ENCODE measurements around the gene CCDC188. TPM values are rescaled to one million over a fixed set of nuclear protein-coding genes. Genes with fewer than 3 reads are reported as not detected.

CCDC188 gene
- total RNA-seq, 2 donors from 2014 or later, result not detected

GRCh38 chr22:20126284-20127029, 24.4 kb downstream of the CCDC188 start:
- no peaks in the 10 kb centered on the region for H3K4me1 ChIP-seq (ENCODE audit: control insufficient read depth, insufficient read depth, low read length)
- DNase-seq, result no peak
- H3K9me3 ChIP-seq (ENCODE audit: control insufficient read depth, low read length), result no peaks in the 10 kb centered on the region
- 95% methylated on average over 17 to 19 of the region's 19 CpGs for WGBS, 2 experiments (ENCODE audit: insufficient coverage in 1 of 2, insufficient read length in 1 of 2)
- no peak overlapping the region for H3K9ac ChIP-seq (ENCODE audit: extremely low read depth, low read length, poor library complexity, severe bottlenecking)
- H3K36me3 ChIP-seq (ENCODE audit: control insufficient read depth, insufficient read depth, low read length), result peaks cover 63% of the 10 kb centered on the region
- H3K27me3 ChIP-seq (ENCODE audit: control insufficient read depth, insufficient read depth, low read length, poor library complexity, severe bottlenecking), result no peaks in the 10 kb centered on the region
- no peaks in the 10 kb centered on the region for H3K27me3 Mint-ChIP-seq (ENCODE audit: insufficient read depth)
- H3K27ac ChIP-seq (ENCODE audit: low read depth, low read length), result no peak overlapping the region
- H3K4me3 ChIP-seq (ENCODE audit: low read length), result no peak overlapping the region
- no peak overlapping the region for H3K27ac Mint-ChIP-seq
- H3K9me3 Mint-ChIP-seq, result no peaks in the 10 kb centered on the region
- H3K4me3 Mint-ChIP-seq, result no peak overlapping the region
- TF ChIP-seq CTCF (conservative IDR thresholded peaks at IDR 0.05), result no peak
- peaks cover 45% of the 10 kb centered on the region for H3K36me3 Mint-ChIP-seq (ENCODE audit: low read depth)
- no peaks in the 10 kb centered on the region for H3K4me1 Mint-ChIP-seq

- Histone ChIP-seq H3K9ac (ENCODE audit: extremely low read depth, low read length, poor library complexity, severe bottlenecking) (no peak overlapping the region), H3K27ac (ENCODE audit: low read depth, low read length) (no peak overlapping the region), H3K4me1 (ENCODE audit: control insufficient read depth, insufficient read depth, low read length) (no peaks in the 10 kb centered on the region), H3K36me3 (ENCODE audit: control insufficient read depth, insufficient read depth, low read length) (peaks cover 73% of the 10 kb centered on the region), H3K9me3 (ENCODE audit: control insufficient read depth, low read length) (no peaks in the 10 kb centered on the region), H3K27me3 (ENCODE audit: control insufficient read depth, insufficient read depth, low read length, poor library complexity, severe bottlenecking) (no peaks in the 10 kb centered on the region), H3K4me3 (ENCODE audit: low read length) (no peak overlapping the region)
- no peak overlapping the region for H3K4me3 Mint-ChIP-seq
- H3K27ac Mint-ChIP-seq, result peak overlapping the region; percentile 20
- 95 to 98% methylated on average over 23 to 32 of the region's 32 CpGs for WGBS, 2 experiments (ENCODE audit: insufficient coverage in 1 of 2, insufficient read length in 1 of 2)
- no peak for TF ChIP-seq CTCF (conservative IDR thresholded peaks at IDR 0.05)
- peaks cover 50% of the 10 kb centered on the region for H3K36me3 Mint-ChIP-seq (ENCODE audit: low read depth)
- no peaks in the 10 kb centered on the region for H3K4me1 Mint-ChIP-seq
- no peak for DNase-seq
- H3K9me3 Mint-ChIP-seq, result no peaks in the 10 kb centered on the region
- H3K27me3 Mint-ChIP-seq (ENCODE audit: insufficient read depth), result no peaks in the 10 kb centered on the region
These were observed 25.4 kb downstream of the CCDC188 start for GRCh38 chr22:20125201-20126174.

- no peak overlapping the region for H3K9ac ChIP-seq (ENCODE audit: extremely low read depth, low read length, poor library complexity, severe bottlenecking)
- Mint-ChIP-seq H3K9me3 (no peaks in the 10 kb centered on the region), H3K27ac (no peak overlapping the region), H3K36me3 (ENCODE audit: low read depth) (peaks cover 61% of the 10 kb centered on the region), H3K4me1 (no peaks in the 10 kb centered on the region), H3K27me3 (ENCODE audit: insufficient read depth) (no peaks in the 10 kb centered on the region), H3K4me3 (no peak overlapping the region)
- WGBS, 2 experiments (ENCODE audit: insufficient coverage in 1 of 2, insufficient read length in 1 of 2), result 94 to 96% methylated on average over 3 to 11 of the region's 11 CpGs
- no peak for TF ChIP-seq CTCF (conservative IDR thresholded peaks at IDR 0.05)
- no peak for DNase-seq
- no peaks in the 10 kb centered on the region for H3K27me3 ChIP-seq (ENCODE audit: control insufficient read depth, insufficient read depth, low read length, poor library complexity, severe bottlenecking)
- H3K4me1 ChIP-seq (ENCODE audit: control insufficient read depth, insufficient read depth, low read length), result peaks cover under 1% of the 10 kb centered on the region
- no peak overlapping the region for H3K4me3 ChIP-seq (ENCODE audit: low read length)
- peaks cover 85% of the 10 kb centered on the region for H3K36me3 ChIP-seq (ENCODE audit: control insufficient read depth, insufficient read depth, low read length)
- no peaks in the 10 kb centered on the region for H3K9me3 ChIP-seq (ENCODE audit: control insufficient read depth, low read length)
- H3K27ac ChIP-seq (ENCODE audit: low read depth, low read length), result no peak overlapping the region
These were observed 26.6 kb downstream of the CCDC188 start for GRCh38 chr22:20124083-20124787.
